GM23248 (cell line): ENCODE data around the gene KASH5. TPM values are rescaled to one million over a fixed set of nuclear protein-coding genes. Genes with fewer than 3 reads are reported as not detected.

Experiments
- DNase-seq: peaks from one replicate; pipeline ENCODE4 v3.0.0-alpha.2; 2015
- H2AFZ ChIP-seq: fragments of 200-600 bp; sonication (generic); 2 replicates; pipeline ENCODE4 v1.6.1; 2016; ENCODE audit warnings: antibody characterized with exemption
- H3F3A ChIP-seq: fragments of 200-600 bp; sonication (generic); 2 replicates; pipeline ENCODE4 v1.6.1; 2016; ENCODE audit warnings: mild to moderate bottlenecking, antibody characterized with exemption, mixed run types; ENCODE audit not compliant: insufficient read depth
- H3K27ac ChIP-seq: fragments of 200-600 bp; sonication (generic); 2 replicates; pipeline ENCODE4 v1.5.1; 2016; ENCODE audit warnings: mild to moderate bottlenecking
- H3K27me3 ChIP-seq: fragments of 200-600 bp; sonication (generic); replicated peaks from 2 replicates; pipeline ENCODE4 v1.6.1; 2016; ENCODE audit warnings: mild to moderate bottlenecking; ENCODE audit not compliant: insufficient read depth
- H3K36me3 ChIP-seq: fragments of 200-600 bp; sonication (generic); 2 replicates; pipeline ENCODE4 v1.6.1; 2016; ENCODE audit warnings: low read depth, mild to moderate bottlenecking
- H3K4me1 ChIP-seq: fragments of 200-600 bp; sonication (generic); 2 replicates; pipeline ENCODE4 v1.6.1; 2016; ENCODE audit warnings: mild to moderate bottlenecking; ENCODE audit not compliant: insufficient read depth
- H3K4me2 ChIP-seq: fragments of 200-600 bp; sonication (generic); one replicate; pipeline ENCODE4 v1.6.1; 2016; ENCODE audit warnings: mild to moderate bottlenecking; ENCODE audit not compliant: unreplicated experiment
- H3K4me3 ChIP-seq: fragments of 200-600 bp; sonication (generic); 2 replicates; pipeline ENCODE4 v1.5.1; 2016; ENCODE audit warnings: mild to moderate bottlenecking
- H3K79me2 ChIP-seq: fragments of 200-600 bp; sonication (generic); 2 replicates; pipeline ENCODE4 v1.6.1; 2016; ENCODE audit warnings: mild to moderate bottlenecking; ENCODE audit not compliant: insufficient read depth
- H3K9ac ChIP-seq: fragments of 200-600 bp; sonication (generic); 2 replicates; pipeline ENCODE4 v1.6.1; 2016; ENCODE audit warnings: mild to moderate bottlenecking
- H3K9me2 ChIP-seq: fragments of 200-600 bp; sonication (generic); 2 replicates; pipeline ENCODE4 v1.6.1; 2016; ENCODE audit warnings: mixed run types, mild to moderate bottlenecking, moderate library complexity; ENCODE audit not compliant: insufficient read depth
- H3K9me3 ChIP-seq: fragments of 200-600 bp; sonication (generic); one replicate; pipeline ENCODE4 v1.6.1; 2017; ENCODE audit warnings: low read depth
- H4K20me1 ChIP-seq: fragments of 200-600 bp; sonication (generic); 2 replicates; pipeline ENCODE4 v1.6.0; 2016; ENCODE audit not compliant: insufficient read depth
- EZH2 ChIP-seq: fragments of 200-600 bp; sonication (generic); IDR thresholded peaks from 2 replicates; pipeline ENCODE4 v1.6.1; 2018; ENCODE audit warnings: antibody characterized with exemption, mild to moderate bottlenecking; ENCODE audit not compliant: insufficient read depth, poor library complexity, severe bottlenecking
- EZH2phosphoT487 ChIP-seq: fragments of 200-600 bp; sonication (generic); IDR thresholded peaks from 2 replicates; pipeline ENCODE4 v1.6.1; 2018; ENCODE audit warnings: antibody characterized with exemption, moderate library complexity, mild to moderate bottlenecking, low read depth; ENCODE audit not compliant: insufficient read depth
- WGBS, 2 experiments: methylation state at CpG; one replicate each; pipeline ENCODE4 v1.1.6; 2015 to 2017; ENCODE audit warnings: low lambda C conversion rate in 2 of 2, low coverage in 1 of 2; ENCODE audit errors: missing lambda C conversion rate in 2 of 2; 5-methylcytosine and 5-hydroxymethylcytosine counted together
- in situ Hi-C: fragments of 300-500 bp; cut with MboI; formaldehyde crosslinking; loops from 2 replicates; pipeline ENCODE4 v1.15.0; 2020
- polyA plus RNA-seq: library from polyadenylated mRNA; unstranded; fragments of >200 nt; fragmentation: Nextera tagmentation; extraction: Ambion mirVana; gene quantifications from 2 replicates; pipeline ENCODE4 v1.2.1, GENCODE V29; 2016
- total RNA-seq: library from RNA; depleted of rRNA; stranded (reverse); fragments of >200 nt; shearing (Covaris generic); gene quantifications from 2 replicates; pipeline ENCODE4 v1.2.3, GENCODE V29; 2014

Gene KASH5
- total and polyA plus RNA-seq, 2 experiments from 2014 or later = not detected

DNA sequence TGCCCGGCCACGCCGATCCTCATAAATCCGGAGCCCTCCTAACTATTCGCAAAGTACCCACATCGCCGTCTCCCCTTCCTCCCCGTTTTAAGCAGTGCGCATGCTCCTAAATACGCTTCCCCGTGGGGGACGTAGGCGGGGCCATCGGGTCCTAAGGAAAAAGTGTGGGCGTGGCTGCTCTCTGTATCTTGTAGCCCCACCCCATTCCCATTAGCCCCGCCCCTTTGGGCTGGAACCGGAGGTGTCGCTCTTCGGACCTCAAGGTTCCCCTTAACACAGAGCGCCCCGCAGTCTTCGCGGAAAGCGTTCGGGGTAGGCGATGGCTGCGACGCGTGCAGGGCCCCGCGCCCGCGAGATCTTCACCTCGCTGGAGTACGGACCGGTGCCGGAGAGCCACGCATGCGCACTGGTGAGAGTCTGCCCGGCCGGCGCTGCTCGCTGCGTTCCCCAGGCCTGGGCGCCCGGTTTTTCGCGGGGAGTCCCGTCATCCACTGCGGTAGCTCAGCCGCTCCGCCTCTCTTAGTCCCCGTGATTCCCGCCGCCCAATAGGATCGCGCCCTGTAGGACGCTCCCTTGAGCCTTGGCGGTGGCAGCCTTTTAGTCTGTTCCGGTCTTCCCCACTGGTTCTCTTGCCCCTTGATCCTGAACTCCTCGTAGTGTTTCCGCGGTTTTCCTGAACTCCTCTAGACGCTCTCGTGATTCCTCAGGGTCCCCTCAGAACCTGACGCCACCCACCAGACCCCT, 65.1 kb downstream of the KASH5 start, which contains the start of gene ALDH16A1:
Gene ALDH16A1 (plus strand): TSS at position 213 of the 744 bp plus-strand sequence. CDS start 107 bp downstream, at position 320.
- peak within 1 kb of the TSS; percentile 100 for H3K4me3 ChIP-seq
- peak; percentile 100 for DNase-seq
- H3K4me1 ChIP-seq = peaks cover 24% of the 10 kb centered on the region
- no peaks in the 10 kb centered on the region for H3K9me2 ChIP-seq
- peak within 1 kb of the TSS; percentile 97 for H3K4me2 ChIP-seq
- in situ Hi-C loops = no loop called here
- peaks cover 29% of the 10 kb centered on the region for H3F3A ChIP-seq
- H3K9me3 ChIP-seq = no peaks in the 10 kb centered on the region
- TF ChIP-seq EZH2 (no peak), EZH2phosphoT487 (no peak)
- H3K36me3 ChIP-seq = no peaks in the 10 kb centered on the region
- peak within 1 kb of the TSS; percentile 97 for H3K9ac ChIP-seq
- peak within 1 kb of the TSS; percentile 99 for H2AFZ ChIP-seq
- no peaks in the 10 kb centered on the region for H4K20me1 ChIP-seq
- 0 to 1% methylated on average over 53 to 65 of the region's 66 CpGs for WGBS, 2 experiments
- no peaks in the 10 kb centered on the region for H3K27me3 ChIP-seq
- peak within 1 kb of the TSS; percentile 97 for H3K27ac ChIP-seq
- peaks cover 33% of the 10 kb centered on the region for H3K79me2 ChIP-seq

DNA sequence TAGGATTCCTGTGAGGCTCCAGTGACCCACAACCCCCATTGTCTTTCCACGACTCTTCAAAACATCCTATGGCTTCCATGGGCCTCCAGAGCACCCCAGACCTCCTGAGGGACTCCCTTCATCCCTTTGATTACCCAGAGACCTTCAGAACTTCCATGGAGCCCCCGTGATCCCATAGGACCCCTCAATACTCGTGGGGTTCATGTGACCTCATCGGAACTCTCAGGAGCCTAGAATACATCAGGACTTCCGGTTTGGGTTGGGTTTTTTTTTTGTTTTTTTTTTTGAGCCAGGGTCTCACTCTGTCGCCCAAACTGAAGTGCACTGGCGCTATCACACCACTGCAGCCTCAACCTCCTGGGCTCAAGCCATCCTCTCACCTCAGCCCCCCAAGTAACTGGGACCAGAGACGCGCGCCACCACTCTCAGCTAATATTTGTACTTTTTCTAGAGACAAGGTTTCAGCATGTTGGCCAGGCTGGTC, 65.8 kb downstream of the KASH5 start:
- DNase-seq = no peak
- TF ChIP-seq EZH2 (no peak), EZH2phosphoT487 (no peak)
- peaks cover 28% of the 10 kb centered on the region for H3K4me1 ChIP-seq
- in situ Hi-C loops = no loop called here
- H3K36me3 ChIP-seq = no peaks in the 10 kb centered on the region
- peaks cover 34% of the 10 kb centered on the region for H3F3A ChIP-seq
- H3K4me3 ChIP-seq = peak overlapping the region; percentile 96
- WGBS, 2 experiments = 6 to 20% methylated on average over 10 of the region's 10 CpGs
- peak overlapping the region; percentile 67 for H2AFZ ChIP-seq
- no peaks in the 10 kb centered on the region for H3K27me3 ChIP-seq
- H3K79me2 ChIP-seq = peaks cover 33% of the 10 kb centered on the region
- no peaks in the 10 kb centered on the region for H4K20me1 ChIP-seq
- no peaks in the 10 kb centered on the region for H3K9me3 ChIP-seq
- H3K9ac ChIP-seq = peak overlapping the region; percentile 97
- H3K9me2 ChIP-seq = no peaks in the 10 kb centered on the region
- H3K27ac ChIP-seq = peak overlapping the region; percentile 97
- H3K4me2 ChIP-seq = peak overlapping the region; percentile 97

DNA sequence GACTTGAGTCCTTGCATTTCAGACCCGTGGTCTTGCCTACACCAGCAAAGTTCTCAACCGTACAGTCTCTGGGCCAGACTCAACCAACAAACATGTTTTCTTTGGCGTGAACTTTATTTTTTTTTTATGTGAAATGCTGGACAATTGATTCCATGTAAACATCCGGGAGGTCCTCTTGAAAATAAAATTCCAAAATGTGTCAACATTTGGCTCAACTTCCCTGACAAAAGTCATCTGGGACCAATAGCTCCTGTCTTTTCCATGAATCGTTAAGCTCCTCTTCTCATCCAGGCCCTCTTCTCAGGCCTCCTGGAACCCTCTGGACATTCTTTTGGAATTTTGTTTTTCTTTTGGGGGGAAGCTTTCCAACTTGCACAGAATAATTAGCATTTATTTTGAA, 67.7 kb downstream of the KASH5 start:
- Histone ChIP-seq H3K4me3 (no peak overlapping the region), H3K9ac (peak overlapping the region; percentile 59), H3K9me2 (no peaks in the 10 kb centered on the region), H3K4me2 (no peak overlapping the region), H3K4me1 (peaks cover 28% of the 10 kb centered on the region), H2AFZ (peak overlapping the region; percentile 18), H3F3A (peaks cover 34% of the 10 kb centered on the region), H3K79me2 (peaks cover 26% of the 10 kb centered on the region), H4K20me1 (no peaks in the 10 kb centered on the region), H3K27ac (peak overlapping the region; percentile 74), H3K27me3 (no peaks in the 10 kb centered on the region), H3K9me3 (no peaks in the 10 kb centered on the region), H3K36me3 (no peaks in the 10 kb centered on the region)
- DNase-seq = peak; percentile 49
- no peak for TF ChIP-seq EZH2
- TF ChIP-seq EZH2phosphoT487 = no peak
- 12 to 13% methylated on average over 5 of the region's 5 CpGs for WGBS, 2 experiments
- in situ Hi-C loops = no loop called here

DNA sequence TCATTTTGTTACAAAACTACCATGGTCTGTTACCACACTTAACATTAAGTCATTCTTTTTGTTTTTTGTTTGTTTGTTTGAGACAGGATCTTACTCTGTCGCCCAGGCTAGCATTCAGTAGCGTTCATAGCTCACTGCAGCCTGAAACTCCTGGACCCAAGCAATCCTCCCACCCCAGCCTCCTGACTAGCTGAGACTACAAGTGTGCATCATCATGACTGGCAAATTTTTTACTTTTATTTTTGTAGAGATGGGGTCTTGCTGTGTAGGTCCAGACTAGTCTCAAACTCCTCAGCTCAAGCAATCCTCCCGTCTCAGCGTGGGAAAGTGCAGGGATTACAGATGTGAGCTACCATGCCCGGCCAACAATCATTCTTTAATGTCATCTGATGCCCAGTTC, 68.3 kb downstream of the KASH5 start:
- peak overlapping the region; percentile 59 for H3K9ac ChIP-seq

More for the DNA sequence above, 68.3 kb downstream of the KASH5 start:
- H3K4me2 ChIP-seq = no peak overlapping the region
- peaks cover 20% of the 10 kb centered on the region for H3K79me2 ChIP-seq
- H3K4me1 ChIP-seq = peaks cover 28% of the 10 kb centered on the region
- H3K9me2 ChIP-seq = no peaks in the 10 kb centered on the region
- TF ChIP-seq EZH2phosphoT487 (no peak), EZH2 (no peak)
- 32 to 40% methylated on average over 5 of the region's 5 CpGs for WGBS, 2 experiments
- H3K9me3 ChIP-seq = no peaks in the 10 kb centered on the region
- DNase-seq = peak; percentile 52
- peak overlapping the region; percentile 18 for H2AFZ ChIP-seq
- H3K4me3 ChIP-seq = no peak overlapping the region
- no peaks in the 10 kb centered on the region for H3K27me3 ChIP-seq
- peaks cover 34% of the 10 kb centered on the region for H3F3A ChIP-seq
- H4K20me1 ChIP-seq = no peaks in the 10 kb centered on the region
- H3K27ac ChIP-seq = peak overlapping the region; percentile 74
- no peaks in the 10 kb centered on the region for H3K36me3 ChIP-seq
- in situ Hi-C loops = no loop called here
